Ovary (tissue), 3 donors: ENCODE measurements around the gene TPM1.

Experiments used
- CTCF ChIP-seq, 3 donors: fragments of 450-650 bp in 2 of 3; fragments of 200-600 bp in 1 of 3; IDR thresholded peaks; one replicate each; pipeline versions ENCODE4 v1.5.1 to v1.8.0; 2016 to 2022; ENCODE audit warnings: antibody characterized with exemption in 3 of 3, mild to moderate bottlenecking in 1 of 3
- EP300 ChIP-seq: sonication (generic); formaldehyde crosslinking; IDR thresholded peaks from one replicate; pipeline ENCODE4 v1.6.1; 2017; ENCODE audit warnings: antibody characterized with exemption
- POLR2A ChIP-seq: fragments of 450-650 bp; IDR thresholded peaks from one replicate; pipeline ENCODE4 v1.6.1; 2017; ENCODE audit warnings: antibody characterized with exemption, mild to moderate bottlenecking, moderate library complexity
- donor health status: DM: no; HTN: no; CAD: no.

- TF ChIP-seq POLR2A: no peak
- no peak for TF ChIP-seq CTCF (IDR thresholded peaks at IDR 0.05)
- TF ChIP-seq EP300: no peak
These were observed 6.6 kb upstream of the TPM1 start for GRCh38 chr15:63035977-63036376.
